ENCODE data around the gene KPTN. TPM values are rescaled to one million over a fixed set of nuclear protein-coding genes. Genes with fewer than 3 reads are reported as not detected.

KPTN gene
- polyA plus RNA-seq, 3 donors: 9.5 to 9.7 (median 9.5) TPM

GRCh38 chr19:47427241-47428176 lies 56.5 kb downstream of the KPTN start:
- Mint-ChIP-seq H3K9me3 (peaks cover 0 to 21% (median 6%) of the 10 kb centered on the region in 7 donors), H3K4me3 (no peak overlapping the region), H3K27ac (peak overlapping the region in 2 of 7 donors; percentile 59 to 63), H3K36me3 (peaks cover under 1 to 2% of the 10 kb centered on the region in 2 donors), H3K27me3 (ENCODE audit: low read depth in 3 of 3) (peaks cover 37 to 67% (median 66%) of the 10 kb centered on the region in 3 donors), H3K4me1 (peaks cover 7% of the 10 kb centered on the region)
- H2AFZ ChIP-seq (ENCODE audit: insufficient read depth, low read depth, low read length, poor library complexity, severe bottlenecking): no peak overlapping the region
- H3K27me3 ChIP-seq (ENCODE audit: control insufficient read depth in 2 of 2, insufficient read depth in 2 of 2, low read length in 2 of 2): peaks cover 34 to 94% of the 10 kb centered on the region in 2 donors
- TF ChIP-seq, protein P1, sequence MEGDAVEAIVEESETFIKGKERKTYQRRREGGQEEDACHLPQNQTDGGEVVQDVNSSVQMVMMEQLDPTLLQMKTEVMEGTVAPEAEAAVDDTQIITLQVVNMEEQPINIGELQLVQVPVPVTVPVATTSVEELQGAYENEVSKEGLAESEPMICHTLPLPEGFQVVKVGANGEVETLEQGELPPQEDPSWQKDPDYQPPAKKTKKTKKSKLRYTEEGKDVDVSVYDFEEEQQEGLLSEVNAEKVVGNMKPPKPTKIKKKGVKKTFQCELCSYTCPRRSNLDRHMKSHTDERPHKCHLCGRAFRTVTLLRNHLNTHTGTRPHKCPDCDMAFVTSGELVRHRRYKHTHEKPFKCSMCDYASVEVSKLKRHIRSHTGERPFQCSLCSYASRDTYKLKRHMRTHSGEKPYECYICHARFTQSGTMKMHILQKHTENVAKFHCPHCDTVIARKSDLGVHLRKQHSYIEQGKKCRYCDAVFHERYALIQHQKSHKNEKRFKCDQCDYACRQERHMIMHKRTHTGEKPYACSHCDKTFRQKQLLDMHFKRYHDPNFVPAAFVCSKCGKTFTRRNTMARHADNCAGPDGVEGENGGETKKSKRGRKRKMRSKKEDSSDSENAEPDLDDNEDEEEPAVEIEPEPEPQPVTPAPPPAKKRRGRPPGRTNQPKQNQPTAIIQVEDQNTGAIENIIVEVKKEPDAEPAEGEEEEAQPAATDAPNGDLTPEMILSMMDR (IDR thresholded peaks at IDR 0.05): peak; percentile 90
- H3K4me1 ChIP-seq (ENCODE audit: control insufficient read depth in 1 of 2, insufficient read depth in 2 of 2, low read length in 2 of 2): peaks cover 13 to 21% of the 10 kb centered on the region in 2 donors
- H3K36me3 ChIP-seq (replicated peaks in 1 of 2; ENCODE audit: control insufficient read depth in 1 of 2, insufficient read depth in 2 of 2, low read length in 2 of 2): no peaks in the 10 kb centered on the region
- 6% methylated on average over 14 of the region's 17 CpGs for WGBS (ENCODE audit: insufficient coverage)
- peak overlapping the region in 1 of 3 experiments; percentile 9 for H3K4me3 ChIP-seq (replicated peaks in 1 of 3; ENCODE audit: low read depth in 2 of 3, low read length in 3 of 3)
- H4K20me1 ChIP-seq (ENCODE audit: insufficient read depth, low read length): no peaks in the 10 kb centered on the region
- peaks cover 4 to 24% of the 10 kb centered on the region in 2 donors for H3K9me3 ChIP-seq (replicated peaks in 1 of 2; ENCODE audit: control insufficient read depth in 1 of 2, insufficient read depth in 1 of 2, low read length in 2 of 2)
- H3K9ac ChIP-seq (ENCODE audit: insufficient read depth, low read length, poor library complexity, severe bottlenecking): no peak overlapping the region
- peak; percentile 42 to 59 (median 55) for DNase-seq
- H3K4me2 ChIP-seq (replicated peaks; ENCODE audit: extremely low read depth, low read length, poor library complexity, severe bottlenecking): peak overlapping the region; percentile 20
- no peaks in the 10 kb centered on the region for H3K79me2 ChIP-seq (ENCODE audit: insufficient read depth, low read length)
- intact Hi-C loops (cut with micrococcal nuclease): loop anchor here (1.0 to 10.0 kb wide), 5 partner anchors 35 to 273 kb away; no protein-coding TSS in a partner anchor
- no peak overlapping the region for H3K27ac ChIP-seq (ENCODE audit: low read depth in 1 of 2, low read length in 2 of 2)

Other genes starting within 250 kb of the KPTN start
- gene CCDC9, start 227.7 kb downstream of the KPTN start, polyA plus RNA-seq: 1 to 10 TPM; 6.3 to 10.0 (median 7.6) TPM
- 1 to 10 TPM; 6.2 to 7.3 (median 6.5) TPM for gene INAFM1, start 209.3 kb downstream of the KPTN start, polyA plus RNA-seq
- gene C5AR1, start 174.4 kb downstream of the KPTN start, polyA plus RNA-seq: 1,000 to 10,000 TPM in 1 of 3 donors, 100 to 1,000 TPM in 2; 143 to 1,132 (median 320) TPM
- 10 to 100 TPM in 1 of 3 donors, 1 to 10 TPM in 2; 2.4 to 46.9 (median 4.3) TPM for gene C5AR2, start 152.0 kb downstream of the KPTN start, polyA plus RNA-seq
- gene DHX34, start 134.9 kb downstream of the KPTN start, polyA plus RNA-seq: 10 to 100 TPM in 1 of 3 donors, 1 to 10 TPM in 2; 3.4 to 34.4 (median 3.8) TPM
- gene MEIS3, start 64.7 kb downstream of the KPTN start, polyA plus RNA-seq: not detected
- gene SLC8A2, start 12.3 kb downstream of the KPTN start, polyA plus RNA-seq: not detected
- gene NAPA, start 30.8 kb upstream of the KPTN start, polyA plus RNA-seq: 100 to 1,000 TPM in 2 of 3 donors, 10 to 100 TPM in 1; 77.5 to 135 (median 111) TPM
- gene ZNF541, start 88.9 kb upstream of the KPTN start, polyA plus RNA-seq: not detected
- 1 to 10 TPM in 1 of 3 donors, under 1 TPM in 1, not detected in 1; 0.08 to 4.6 TPM for gene BICRA, start 124.9 kb upstream of the KPTN start, polyA plus RNA-seq
- gene EHD2, start 229.2 kb upstream of the KPTN start, polyA plus RNA-seq: not detected